Stimulated activated CD8-positive, alpha-beta memory T cell treated with anti-CD3 and anti-CD28 coated beads, Interleukin-2, amount 100 ng/mL, for 48 hours (primary cell): ENCODE measurements around the gene PCSK6.

ENCODE experiments used
- DNase-seq, 2 donors: peaks; one replicate each; pipeline ENCODE4 v3.0.0-alpha.2; 2020; ENCODE audit warnings: low read depth in 2 of 2

Gene PCSK6

GRCh38 chr15:101276501-101277037, 212.9 kb downstream of the PCSK6 start:
- no peak for DNase-seq

DNA sequence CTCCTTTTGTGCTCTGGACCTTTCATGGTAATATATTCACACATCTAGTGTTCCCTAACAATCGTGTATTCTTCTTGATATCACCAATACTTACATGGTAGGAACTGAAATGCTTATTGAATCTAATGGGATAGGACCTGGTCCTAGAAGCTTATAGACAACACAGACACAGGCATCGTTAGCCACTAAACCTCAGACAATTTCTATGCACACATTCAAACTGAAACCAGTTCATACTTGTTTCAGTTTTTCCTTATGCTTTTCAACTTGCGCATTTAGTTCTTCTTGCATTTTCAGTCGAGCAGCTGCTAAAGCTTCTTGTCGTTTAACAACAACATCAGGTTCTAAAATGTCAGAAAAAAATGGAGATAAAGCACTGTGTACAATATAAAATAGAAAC, 214.5 kb downstream of the PCSK6 start:
- DNase-seq, result no peak

GRCh38 chr15:101273534-101273933, 216.0 kb downstream of the PCSK6 start:
- DNase-seq, result no peak

GRCh38 chr15:101272584-101272983, 216.9 kb downstream of the PCSK6 start:
- DNase-seq, result no peak

DNA sequence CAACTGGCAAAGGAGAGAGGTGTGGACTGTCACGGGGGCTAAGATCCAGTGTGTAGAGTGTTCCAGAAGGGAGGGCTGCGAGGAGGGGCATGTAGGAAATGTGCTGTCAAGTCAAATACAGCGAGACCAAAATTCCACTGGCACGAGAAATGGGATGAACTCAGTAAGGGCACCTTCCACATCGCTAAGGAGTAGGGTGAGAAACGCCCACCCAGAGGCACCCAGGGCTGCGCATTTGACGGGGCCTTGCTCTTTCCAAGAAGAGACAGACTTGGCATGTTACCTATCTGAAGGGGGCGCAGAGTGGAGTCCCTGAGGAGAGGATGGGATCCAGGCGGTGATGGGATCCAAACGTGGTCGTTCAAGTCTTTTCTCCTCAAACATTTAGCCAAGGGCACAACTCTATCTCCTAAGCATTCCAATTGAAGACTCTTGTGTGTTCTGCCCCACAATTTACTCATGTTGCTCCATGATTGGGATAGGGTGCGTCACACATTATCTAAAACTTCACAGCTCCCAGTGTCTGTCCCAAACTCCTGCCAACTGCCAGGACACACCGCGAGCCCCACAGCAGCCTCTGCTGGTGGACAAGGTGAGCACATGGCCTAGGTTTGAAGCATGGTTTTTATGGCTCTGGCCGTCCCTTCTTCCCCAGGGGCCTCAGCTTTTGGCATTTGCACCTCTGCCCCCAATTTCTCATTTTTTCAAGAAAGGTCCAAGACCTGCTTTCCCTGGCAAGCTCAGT, 219.9 kb downstream of the PCSK6 start:
- DNase-seq, result no peak

DNA sequence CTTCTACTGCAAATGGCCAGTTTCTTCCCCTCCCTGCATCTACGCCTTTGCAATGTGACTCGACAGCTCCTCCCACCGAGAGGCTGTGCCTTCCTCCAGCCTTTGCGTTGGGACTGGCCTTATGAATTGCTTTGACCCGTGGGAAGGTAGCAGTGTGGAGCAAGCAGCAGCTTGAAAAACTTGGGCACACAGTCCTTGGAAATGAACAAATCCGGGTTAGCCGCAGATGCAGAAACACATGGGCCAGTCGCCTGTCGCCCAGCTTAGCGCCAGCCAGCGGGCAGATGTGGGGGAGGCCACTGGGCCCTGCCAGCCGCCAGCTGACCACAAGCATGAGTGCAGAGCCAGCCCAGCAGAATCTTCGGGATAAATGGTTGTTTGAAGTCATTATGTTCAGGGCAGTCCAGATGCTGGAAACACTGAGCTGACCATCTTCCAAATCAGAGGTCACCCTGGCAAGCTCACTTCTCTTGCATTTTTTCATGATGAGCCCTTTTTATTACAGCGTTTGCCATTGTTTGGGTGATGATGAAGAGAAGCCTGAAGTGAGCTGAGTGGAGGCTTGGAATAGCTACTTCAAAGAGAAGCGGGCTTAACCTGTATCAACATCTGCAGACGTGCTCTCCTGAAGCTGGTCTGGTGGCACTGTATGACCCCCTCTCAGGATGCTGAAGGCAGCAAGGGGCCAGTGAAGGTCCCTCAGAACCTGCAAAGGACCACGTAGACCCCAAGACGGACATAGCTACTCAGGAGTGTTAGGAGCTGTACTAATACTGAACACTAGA, 222.0 kb downstream of the PCSK6 start:
- DNase-seq, result no peak

DNA sequence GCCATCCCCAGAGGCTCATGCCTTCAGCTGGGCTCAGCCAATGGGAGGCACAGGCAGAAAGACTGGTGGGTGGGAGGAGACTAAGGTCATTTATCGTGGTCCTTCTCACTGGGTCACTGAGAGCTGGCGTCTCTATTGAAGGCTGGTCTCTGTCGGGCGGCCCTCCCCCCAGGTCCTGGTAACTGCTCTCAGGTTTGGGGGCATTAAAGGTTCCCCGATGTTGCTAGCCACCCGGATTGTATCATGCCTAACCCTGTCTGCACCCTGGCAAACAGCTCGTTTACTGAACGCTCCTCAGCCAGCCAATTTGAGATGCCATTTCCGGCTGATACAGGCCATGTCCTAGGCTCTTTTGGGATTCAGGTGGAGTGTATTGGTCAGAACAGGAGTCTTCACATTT, 222.7 kb downstream of the PCSK6 start:
- no peak for DNase-seq

GRCh38 chr15:101266034-101266433, 223.5 kb downstream of the PCSK6 start:
- DNase-seq, result no peak

GRCh38 chr15:101264911-101265641, 224.4 kb downstream of the PCSK6 start:
- DNase-seq, result no peak

DNA sequence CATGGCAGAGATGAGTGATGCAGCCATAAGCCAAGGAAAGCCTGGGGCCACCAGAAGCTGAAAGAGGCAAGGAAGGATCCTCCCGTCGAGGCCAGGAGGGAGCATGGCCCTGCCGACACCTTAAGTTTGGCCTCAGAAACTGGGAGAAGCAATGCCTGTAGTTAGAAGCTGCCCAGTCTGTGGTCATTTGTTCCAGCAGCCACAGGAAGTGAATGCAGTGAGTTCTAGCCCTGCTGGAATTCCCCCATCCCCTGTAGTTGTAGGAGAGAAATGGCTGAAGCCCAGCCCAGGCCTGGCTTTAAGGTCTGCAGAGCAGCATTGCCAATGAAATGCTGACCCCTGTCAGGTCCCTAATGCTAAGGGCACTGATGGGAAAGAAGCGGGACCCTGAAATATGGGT, 225.5 kb downstream of the PCSK6 start:
- no peak for DNase-seq

DNA sequence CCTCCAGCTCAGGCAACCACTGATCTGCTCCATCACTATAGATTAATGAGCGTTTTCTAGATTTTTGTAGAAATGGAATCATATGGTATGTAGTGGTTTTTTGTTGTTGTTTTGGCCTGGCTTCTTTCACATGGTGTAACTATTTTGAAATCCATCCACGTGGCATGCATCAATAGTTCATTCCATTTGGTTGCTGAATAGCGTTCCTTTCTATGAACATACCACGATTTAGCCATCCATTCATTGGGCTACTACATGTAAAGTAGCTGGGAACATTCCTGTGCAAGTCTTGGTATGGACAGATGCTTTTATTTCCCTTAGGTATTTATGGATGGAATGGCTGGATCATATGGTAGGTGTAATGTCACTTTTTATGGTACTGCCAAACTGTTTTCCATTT, 227.0 kb downstream of the PCSK6 start:
- DNase-seq, result no peak

DNA sequence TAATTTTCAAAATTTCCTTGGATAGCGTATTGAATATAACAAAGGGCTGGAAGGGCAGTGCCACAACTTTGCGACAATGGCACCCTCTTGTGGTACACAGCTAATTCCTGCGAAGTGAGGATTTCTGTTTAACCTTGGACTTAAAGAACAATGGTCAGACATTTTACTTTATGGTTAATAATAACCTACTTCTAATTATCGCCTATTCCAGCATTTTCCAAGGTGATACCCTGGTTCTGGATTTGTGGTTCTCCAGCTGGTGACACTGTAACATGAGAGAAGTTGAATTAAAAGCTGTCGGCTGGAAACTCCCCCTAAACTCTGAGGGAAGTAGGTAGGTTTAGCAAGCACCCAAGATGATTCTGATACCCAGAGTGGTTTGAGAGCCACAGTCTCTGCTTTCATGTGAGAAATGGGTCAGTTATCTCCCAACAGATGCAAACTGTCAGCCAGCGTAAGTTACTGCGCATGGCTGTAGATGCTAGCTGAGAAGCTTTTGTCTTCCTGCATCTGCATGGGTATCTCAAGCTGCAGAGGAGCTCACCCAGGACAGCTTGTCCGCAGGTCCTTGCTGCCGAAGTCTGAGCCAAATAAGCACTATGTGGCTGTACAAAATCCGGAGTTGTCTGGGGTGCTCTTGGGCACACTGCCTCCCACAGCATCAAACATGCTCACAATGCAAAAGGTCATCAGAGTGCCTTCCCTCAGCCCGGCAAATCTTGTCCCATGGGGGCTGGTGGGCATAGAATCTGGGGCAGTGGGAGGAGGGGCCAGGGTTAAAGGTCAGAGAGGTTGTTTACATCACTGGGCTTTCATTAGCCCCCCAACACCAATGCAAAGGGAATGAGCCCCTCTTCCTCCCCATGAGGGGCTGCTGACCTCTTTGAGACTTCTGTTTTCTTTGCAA, 231.0 kb downstream of the PCSK6 start:
- DNase-seq, result no peak

- DNase-seq, result no peak
Observed at GRCh38 chr15:101256757-101257156, 232.8 kb downstream of the PCSK6 start.

GRCh38 chr15:101255615-101256241, 233.8 kb downstream of the PCSK6 start:
- no peak for DNase-seq

- no peak for DNase-seq
Observed at GRCh38 chr15:101255051-101255395, 234.5 kb downstream of the PCSK6 start.

DNA sequence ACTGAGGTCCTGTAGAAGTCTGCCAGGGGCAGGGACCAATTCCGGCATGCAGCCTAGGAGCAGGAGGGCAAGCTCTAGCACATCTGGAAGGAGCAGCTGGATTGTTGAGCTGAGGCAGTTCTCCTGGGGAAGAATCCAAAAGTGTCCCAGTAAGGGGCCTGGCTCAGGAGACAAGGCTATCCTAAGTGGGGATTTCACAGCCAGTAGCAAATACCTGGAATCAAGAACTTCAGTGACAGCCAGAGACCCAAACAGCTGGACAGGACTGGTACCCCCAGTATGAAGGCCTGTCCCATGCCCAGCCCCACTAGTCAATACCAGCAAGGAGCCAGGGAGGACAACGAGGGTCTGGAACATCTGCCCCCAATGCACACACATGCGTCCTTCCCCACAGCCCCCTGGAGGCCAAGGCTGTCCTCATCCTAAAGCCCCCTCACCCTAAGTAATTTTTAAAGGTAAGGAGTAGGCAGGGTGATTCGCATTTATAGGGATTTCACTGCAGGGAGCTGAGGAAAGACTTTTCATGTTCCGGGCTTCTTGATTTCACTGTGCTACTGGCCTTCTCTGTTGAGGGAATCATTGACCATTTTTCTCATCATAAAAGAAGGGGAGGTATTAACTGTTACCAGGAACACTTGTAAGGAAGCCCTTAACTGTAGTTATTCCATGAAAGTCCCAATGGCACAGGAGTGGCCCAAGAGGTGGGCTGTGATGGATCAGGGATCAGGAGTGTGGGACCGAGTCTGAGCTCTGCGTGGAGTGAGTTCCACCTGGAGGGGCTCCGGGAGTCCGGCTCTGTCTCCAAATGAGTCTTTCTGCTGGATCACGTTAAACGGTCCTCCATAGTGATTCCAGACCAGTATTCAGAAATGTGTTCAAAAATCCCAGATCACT, 235.1 kb downstream of the PCSK6 start:
- DNase-seq, result no peak
